Lower lobe of right lung (tissue), 2 donors: ENCODE data around the gene HOXA5. TPM values are rescaled to one million over a fixed set of nuclear protein-coding genes. Genes with fewer than 3 reads are reported as not detected.

Experiments
- ATAC-seq, 2 donors: fragments of 200-7000 bp; cut with Tn5 transposase; one replicate each; pipeline ENCODE4 v1.9.1; 2020 to 2022; ENCODE audit warnings: mild to moderate bottlenecking in 2 of 2, moderate library complexity in 2 of 2
- DNase-seq: peaks from one replicate; pipeline ENCODE4 v3.0.0-alpha.2; 2020
- H3K27ac ChIP-seq: fragments of 200-600 bp; one replicate; pipeline ENCODE4 v1.8.0; 2022
- H3K27me3 ChIP-seq: fragments of 200-600 bp; one replicate; pipeline ENCODE4 v1.8.0; 2022; ENCODE audit warnings: low read depth
- H3K36me3 ChIP-seq: fragments of 200-600 bp; one replicate; pipeline ENCODE4 v1.8.0; 2022; ENCODE audit warnings: mild to moderate bottlenecking
- H3K4me1 ChIP-seq: fragments of 200-600 bp; one replicate; pipeline ENCODE4 v1.8.0; 2022
- H3K4me3 ChIP-seq: fragments of 200-600 bp; one replicate; pipeline ENCODE4 v1.8.0; 2022; ENCODE audit warnings: mild to moderate bottlenecking
- H3K9me3 ChIP-seq: fragments of 200-600 bp; one replicate; pipeline ENCODE4 v1.8.0; 2022
- intact Hi-C: fragments of 100-400 bp; cut with DNase I; formaldehyde crosslinking; loops from one replicate; pipeline ENCODE4 v1.11.0; 2022
- total RNA-seq: library from RNA; stranded (reverse); fragmentation: NEBNext Ultra II Directional; extraction: Animal tissue kit (Norgen Biotek cat#: 25700); gene quantifications from one replicate; pipeline ENCODE4 v1.2.1, GENCODE V29; 2021
- TF ChIP-seq, protein P1 (sequence below): fragments of 200-600 bp; IDR thresholded peaks from one replicate; pipeline ENCODE4 v1.8.0; 2022; ENCODE audit warnings: antibody characterized with exemption, mild to moderate bottlenecking
- donor health status: DM: no; HTN: yes; CAD: no; lungs with severe emphysema.

The HOXA5 gene
- total RNA-seq, 1 donor from 2014 or later, result 16.0 TPM

DNA sequence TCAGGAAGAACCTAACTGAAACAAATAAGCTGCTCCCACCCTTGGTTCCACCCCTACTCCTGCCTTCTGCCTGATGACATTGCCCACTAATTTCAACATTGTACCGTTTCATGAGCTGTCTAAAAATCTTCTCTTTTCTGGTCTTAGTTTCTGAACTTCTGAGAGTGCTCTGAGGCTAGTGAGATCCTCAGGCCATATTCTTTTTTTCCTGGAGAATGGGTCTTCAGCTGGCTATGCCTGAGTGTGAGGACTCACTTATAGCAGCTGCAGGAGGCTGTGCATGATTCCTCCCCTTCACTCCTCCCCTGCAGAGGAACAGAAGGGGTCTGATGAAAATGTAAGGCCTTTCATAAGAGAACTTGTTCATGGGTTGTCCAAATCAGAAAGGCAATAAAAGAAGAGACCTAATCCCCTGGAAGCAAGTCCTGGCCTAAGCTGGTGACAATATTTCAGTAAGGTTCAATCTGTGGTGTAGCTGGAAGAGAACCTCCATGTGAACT lies 24.0 kb downstream of the HOXA5 start:
- Histone ChIP-seq H3K4me3 (peak overlapping the region; percentile 55), H3K4me1 (peaks cover 14% of the 10 kb centered on the region), H3K27me3 (peaks cover 25% of the 10 kb centered on the region), H3K27ac (peak overlapping the region; percentile 87), H3K9me3 (no peaks in the 10 kb centered on the region), H3K36me3 (no peaks in the 10 kb centered on the region)
- DNase-seq, result no peak
- ATAC-seq, result no peak
- TF ChIP-seq, protein P1, sequence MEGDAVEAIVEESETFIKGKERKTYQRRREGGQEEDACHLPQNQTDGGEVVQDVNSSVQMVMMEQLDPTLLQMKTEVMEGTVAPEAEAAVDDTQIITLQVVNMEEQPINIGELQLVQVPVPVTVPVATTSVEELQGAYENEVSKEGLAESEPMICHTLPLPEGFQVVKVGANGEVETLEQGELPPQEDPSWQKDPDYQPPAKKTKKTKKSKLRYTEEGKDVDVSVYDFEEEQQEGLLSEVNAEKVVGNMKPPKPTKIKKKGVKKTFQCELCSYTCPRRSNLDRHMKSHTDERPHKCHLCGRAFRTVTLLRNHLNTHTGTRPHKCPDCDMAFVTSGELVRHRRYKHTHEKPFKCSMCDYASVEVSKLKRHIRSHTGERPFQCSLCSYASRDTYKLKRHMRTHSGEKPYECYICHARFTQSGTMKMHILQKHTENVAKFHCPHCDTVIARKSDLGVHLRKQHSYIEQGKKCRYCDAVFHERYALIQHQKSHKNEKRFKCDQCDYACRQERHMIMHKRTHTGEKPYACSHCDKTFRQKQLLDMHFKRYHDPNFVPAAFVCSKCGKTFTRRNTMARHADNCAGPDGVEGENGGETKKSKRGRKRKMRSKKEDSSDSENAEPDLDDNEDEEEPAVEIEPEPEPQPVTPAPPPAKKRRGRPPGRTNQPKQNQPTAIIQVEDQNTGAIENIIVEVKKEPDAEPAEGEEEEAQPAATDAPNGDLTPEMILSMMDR, result no peak
- intact Hi-C loops, result no loop called here

DNA sequence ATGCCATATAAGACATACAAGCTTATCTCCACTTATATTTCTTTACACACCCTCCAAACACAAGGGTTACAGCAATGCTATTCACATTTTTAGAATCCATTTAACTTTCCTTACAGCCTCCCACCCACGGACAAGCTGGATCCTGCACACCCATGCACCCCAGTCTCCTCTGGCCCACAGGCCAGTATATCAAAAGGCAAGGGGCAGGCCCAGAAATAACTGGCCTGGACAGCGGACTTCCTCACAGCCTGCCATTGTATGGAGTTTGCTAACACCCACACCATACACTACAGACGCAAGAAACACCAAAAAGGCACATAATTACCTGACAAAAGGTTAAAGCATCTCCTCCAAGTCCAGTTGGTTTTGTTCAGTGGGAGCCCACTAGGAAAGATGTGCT lies 24.9 kb downstream of the HOXA5 start:
- ATAC-seq (no peak), DNase-seq (no peak)
- H3K27ac ChIP-seq, result peak overlapping the region; percentile 87
- no peaks in the 10 kb centered on the region for H3K36me3 ChIP-seq
- H3K4me1 ChIP-seq, result peaks cover 14% of the 10 kb centered on the region
- H3K9me3 ChIP-seq, result no peaks in the 10 kb centered on the region
- intact Hi-C loops, result no loop called here
- peaks cover 20% of the 10 kb centered on the region for H3K27me3 ChIP-seq
- TF ChIP-seq, protein P1, result no peak
- H3K4me3 ChIP-seq, result peak overlapping the region; percentile 55

DNA sequence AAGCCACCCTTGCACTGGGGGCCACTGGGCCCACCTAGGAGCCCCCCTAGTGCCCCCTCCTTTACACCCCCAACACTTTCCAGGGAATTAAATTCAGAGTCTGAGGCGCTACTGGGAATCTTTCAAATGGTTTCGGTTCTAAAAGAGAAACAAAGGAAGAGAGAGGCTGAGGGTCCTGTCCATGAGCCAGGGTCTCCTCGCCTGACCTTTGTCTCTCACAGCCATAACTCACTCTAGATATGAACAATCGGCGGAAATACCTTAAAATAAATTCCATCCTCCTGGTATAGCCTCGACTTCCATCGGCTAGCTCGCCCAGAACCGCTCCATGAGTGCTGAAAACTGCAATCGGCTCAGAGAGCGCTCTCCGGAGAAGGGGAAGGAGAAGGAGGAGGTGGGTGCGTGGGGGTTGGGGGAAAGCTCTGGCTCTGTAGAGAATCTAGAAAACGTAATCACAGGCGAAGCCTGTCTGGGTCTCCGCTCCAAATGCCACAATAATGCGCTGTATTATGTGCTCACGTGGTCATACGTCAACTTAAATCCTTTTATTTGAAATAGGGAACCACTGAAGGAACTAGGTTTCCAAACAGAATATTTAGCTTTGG lies 25.5 kb downstream of the HOXA5 start:
- ATAC-seq (no peak), DNase-seq (no peak)
- TF ChIP-seq, protein P1, result no peak
- H3K4me3 ChIP-seq, result peak overlapping the region; percentile 55
- H3K4me1 ChIP-seq, result peaks cover 14% of the 10 kb centered on the region
- no peaks in the 10 kb centered on the region for H3K36me3 ChIP-seq
- H3K27me3 ChIP-seq, result peaks cover 14% of the 10 kb centered on the region
- intact Hi-C loops, result no loop called here
- no peaks in the 10 kb centered on the region for H3K9me3 ChIP-seq
- H3K27ac ChIP-seq, result peak overlapping the region; percentile 87

DNA sequence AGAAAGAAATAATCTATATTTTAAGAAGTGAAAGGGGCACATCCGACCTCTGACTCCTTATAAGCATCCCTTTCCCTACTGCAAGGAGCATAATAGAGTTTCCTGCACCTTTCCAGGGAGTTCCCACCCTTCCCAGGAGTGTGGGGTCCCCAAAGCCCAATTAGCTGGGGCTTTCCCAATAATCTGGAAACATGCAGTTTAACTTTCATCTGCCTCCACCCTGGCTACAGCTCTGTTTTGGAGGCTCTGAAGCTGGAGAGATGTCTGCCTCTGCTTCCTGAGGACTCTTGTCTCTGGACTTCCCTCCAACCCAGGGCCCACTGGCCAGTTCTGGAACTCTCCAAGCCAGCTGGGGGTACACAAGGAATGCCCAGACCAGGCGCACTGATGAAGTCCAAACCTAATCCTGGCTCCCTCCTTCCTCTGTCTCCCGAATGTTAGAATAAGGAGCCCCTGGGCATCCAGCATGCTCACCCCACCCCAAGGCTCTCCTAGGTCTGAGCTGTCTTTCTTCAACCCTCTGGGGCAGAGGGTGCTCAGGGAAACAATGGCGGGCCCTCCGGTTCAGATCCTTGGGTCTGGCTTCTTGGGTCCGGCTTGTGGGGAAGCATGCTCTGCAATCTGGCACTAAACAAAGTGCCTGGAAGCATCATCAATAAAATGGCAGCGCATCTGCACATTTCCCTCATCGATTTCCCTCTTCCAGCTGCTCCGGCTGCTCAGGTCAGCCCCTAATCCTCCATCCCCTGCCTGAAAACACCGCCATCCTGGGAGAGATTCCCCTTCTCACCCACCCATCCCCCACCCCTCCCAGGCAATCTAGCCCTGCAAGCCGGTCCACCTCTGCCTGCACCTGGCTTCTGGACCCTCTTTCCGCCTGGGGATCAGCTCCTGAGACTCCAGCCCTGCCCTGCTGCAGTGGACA lies 26.3 kb downstream of the HOXA5 start:
- peak overlapping the region; percentile 55 for H3K4me3 ChIP-seq
- peak overlapping the region; percentile 87 for H3K27ac ChIP-seq
- H3K27me3 ChIP-seq, result peaks cover 10% of the 10 kb centered on the region
- no peaks in the 10 kb centered on the region for H3K9me3 ChIP-seq
- intact Hi-C loops, result no loop called here
- TF ChIP-seq, protein P1, result no peak
- no peak for ATAC-seq
- peaks cover 20% of the 10 kb centered on the region for H3K4me1 ChIP-seq
- DNase-seq, result no peak
- no peaks in the 10 kb centered on the region for H3K36me3 ChIP-seq

DNA sequence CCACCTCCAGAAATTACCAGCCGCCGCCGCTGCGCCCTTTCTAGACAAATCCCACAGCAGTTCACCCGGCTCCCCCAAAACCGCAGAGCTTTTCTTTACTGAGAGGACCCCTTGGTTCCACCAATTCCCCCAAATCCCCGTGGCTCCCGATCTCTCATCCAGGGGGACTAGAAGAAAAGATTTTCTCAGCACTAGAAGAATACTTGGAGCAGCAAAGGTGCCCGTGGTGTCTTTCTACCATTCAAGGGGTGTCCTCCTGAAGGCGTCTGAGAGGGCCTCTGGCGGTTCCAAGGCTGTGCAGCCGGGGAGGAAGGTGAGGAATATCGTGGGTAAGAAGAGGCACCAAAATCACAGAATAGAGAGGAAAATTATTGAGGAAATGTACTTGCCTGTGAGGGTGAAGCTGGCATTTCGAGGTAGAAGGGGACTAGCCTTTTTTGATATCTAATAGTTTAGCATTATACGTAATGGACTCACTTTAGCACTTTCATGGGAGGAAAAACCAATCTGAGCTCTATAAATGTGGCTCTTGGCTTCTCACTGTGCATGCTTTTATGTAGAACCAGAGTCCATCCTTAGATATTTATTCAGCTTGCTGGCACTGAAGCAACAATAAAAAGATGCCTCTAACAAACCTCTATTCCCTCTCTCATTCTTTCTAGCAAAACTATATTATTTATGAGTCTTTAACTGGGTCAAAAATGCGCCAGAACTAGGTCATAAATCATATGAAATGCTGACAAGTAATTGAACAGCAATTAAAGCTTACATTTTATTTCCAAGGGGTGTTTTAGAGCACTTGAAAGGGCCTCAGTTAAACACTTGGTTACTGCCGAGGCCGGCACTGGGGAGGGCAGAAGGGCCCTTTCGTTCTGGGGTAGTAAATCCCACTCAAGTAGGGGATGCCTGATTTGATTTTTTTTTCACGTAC lies 27.2 kb downstream of the HOXA5 start:
- H3K4me3 ChIP-seq, result peak overlapping the region; percentile 55
- no peaks in the 10 kb centered on the region for H3K36me3 ChIP-seq
- TF ChIP-seq, protein P1, result no peak
- H3K27me3 ChIP-seq, result peaks cover 9% of the 10 kb centered on the region
- peaks cover 28% of the 10 kb centered on the region for H3K4me1 ChIP-seq
- ATAC-seq (no peak), DNase-seq (no peak)
- H3K27ac ChIP-seq, result peak overlapping the region; percentile 87
- intact Hi-C loops, result no loop called here
- H3K9me3 ChIP-seq, result no peaks in the 10 kb centered on the region
